Right lobe of liver (tissue), 4 donors: ENCODE measurements around the gene DPP6.
"Not testable (repeated sequence)": the region's sequence is repeated elsewhere in the genome, so short reads cannot be mapped to it uniquely, and the experiment has no call there.

ENCODE experiments used
- POLR2A ChIP-seq: fragments of 450-650 bp; IDR thresholded peaks from one replicate; pipeline ENCODE4 v1.6.1; 2017; ENCODE audit warnings: antibody characterized with exemption, mild to moderate bottlenecking
- TF ChIP-seq, protein P1 (sequence below), 4 donors: fragments of 200-600 bp in 3 of 4; fragments of 450-650 bp in 1 of 4; IDR thresholded peaks; one replicate each; pipeline versions ENCODE4 v1.5.1 to v1.8.0; 2016 to 2022; ENCODE audit warnings: antibody characterized with exemption in 4 of 4, mild to moderate bottlenecking in 2 of 4
- donor health status: DM: no; HTN: no; CAD: no.
- donor health status: DM: no; HTN: no; CAD: no.
- donor health status: DM: no; HTN: yes; CAD: no.

DNA sequence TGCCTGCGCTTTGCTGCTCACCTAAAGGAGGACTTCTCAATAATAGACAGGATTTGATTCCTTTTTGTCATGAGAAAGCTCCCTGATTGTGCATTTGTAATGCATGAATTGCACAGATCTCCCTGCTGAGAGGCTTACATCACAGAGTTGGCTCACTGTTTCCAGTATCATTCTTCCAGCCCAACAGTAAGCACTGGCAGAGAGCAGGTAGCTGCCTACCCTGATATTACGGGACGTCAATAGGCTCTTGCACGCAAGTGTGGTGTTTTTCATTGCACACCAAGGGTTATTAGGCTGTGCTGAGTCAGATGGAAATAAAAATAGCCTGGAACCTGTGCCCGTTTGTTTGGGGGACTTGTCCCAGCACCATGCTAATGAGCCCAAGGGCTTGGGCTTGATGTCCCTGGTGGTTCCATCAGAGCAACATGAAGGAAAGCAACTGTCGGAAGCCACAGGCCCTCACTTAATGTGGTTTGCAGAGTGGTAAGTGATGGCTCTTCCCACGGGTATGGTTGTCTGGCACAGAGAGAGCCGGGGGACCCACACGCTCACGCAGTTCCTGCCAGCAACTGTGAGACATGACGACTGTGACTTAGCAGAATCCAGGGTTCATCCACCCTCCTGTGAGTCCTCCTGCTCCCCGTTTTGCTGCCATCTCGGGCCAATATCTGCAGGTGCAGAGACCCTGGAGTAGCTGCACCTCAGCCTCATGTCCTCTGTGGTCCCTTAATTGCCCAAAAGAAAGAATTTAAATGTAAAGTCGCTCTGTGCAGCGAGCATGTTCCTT is 20.4 kb downstream of the DPP6 start:
- TF ChIP-seq, protein P1, sequence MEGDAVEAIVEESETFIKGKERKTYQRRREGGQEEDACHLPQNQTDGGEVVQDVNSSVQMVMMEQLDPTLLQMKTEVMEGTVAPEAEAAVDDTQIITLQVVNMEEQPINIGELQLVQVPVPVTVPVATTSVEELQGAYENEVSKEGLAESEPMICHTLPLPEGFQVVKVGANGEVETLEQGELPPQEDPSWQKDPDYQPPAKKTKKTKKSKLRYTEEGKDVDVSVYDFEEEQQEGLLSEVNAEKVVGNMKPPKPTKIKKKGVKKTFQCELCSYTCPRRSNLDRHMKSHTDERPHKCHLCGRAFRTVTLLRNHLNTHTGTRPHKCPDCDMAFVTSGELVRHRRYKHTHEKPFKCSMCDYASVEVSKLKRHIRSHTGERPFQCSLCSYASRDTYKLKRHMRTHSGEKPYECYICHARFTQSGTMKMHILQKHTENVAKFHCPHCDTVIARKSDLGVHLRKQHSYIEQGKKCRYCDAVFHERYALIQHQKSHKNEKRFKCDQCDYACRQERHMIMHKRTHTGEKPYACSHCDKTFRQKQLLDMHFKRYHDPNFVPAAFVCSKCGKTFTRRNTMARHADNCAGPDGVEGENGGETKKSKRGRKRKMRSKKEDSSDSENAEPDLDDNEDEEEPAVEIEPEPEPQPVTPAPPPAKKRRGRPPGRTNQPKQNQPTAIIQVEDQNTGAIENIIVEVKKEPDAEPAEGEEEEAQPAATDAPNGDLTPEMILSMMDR (IDR thresholded peaks at IDR 0.05) = not testable (repeated sequence)
- TF ChIP-seq POLR2A = not testable (repeated sequence)
